ENCODE results near the gene TBCD.

The TBCD gene

DNA sequence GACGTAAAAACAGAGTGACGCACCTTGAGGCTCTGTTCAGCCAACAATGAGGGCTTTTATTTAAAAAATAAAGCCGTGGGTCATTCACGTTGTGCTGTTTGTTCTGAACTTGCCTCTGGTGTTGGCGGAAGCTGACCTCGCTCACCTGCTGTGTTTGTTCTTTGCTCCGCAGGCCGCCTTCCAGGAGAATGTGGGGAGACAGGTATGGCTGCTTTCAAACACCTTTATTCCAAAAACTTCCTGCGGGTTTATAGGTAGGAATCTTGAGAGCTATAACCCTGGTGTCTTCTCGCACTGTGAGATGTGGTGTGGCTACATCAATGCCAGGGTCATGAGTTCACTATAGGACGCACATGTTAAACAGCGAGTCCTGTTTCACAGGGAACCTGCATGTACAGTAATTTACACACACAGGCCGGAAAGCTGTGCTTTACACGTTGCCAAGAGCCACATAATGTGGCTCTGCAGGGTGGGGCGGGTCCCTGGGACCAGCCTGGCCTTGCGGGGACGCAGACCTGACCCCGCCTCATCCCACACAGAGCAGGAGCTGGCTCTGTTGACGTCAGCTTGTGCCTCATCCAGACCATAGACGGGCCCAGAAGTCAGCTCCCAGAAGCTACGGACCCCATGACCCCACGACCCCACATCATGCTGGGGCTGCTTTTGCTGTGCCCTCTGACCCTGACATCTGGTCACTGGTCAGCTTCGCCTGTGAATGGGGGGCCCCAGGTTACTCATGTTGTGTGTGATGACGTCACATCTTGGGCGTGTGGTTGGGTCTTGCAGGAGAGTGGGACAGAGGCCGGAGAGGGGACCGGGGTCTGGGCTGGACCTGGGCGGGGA is 137.9 kb downstream of the TBCD start:
- DNase-seq: no peak

DNA sequence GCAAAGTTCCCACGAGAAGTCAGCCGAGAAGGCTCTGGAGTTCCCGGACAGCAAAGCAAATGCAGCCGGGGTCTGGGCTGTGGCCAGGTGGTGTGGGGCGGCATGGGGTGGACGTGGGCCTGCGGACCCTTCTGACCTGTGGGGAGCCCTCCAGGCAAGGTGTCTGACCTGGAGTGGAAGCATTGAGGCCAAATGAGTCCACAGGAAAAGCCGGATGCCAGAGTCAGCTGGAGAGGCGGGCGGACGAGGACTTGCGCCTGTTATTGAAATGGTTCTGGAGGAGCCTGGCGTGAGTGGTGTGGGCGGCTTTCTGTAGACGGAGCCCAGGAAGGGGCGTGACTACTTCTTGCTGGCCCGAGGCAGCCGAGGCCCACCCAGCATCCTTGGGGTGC is 138.5 kb downstream of the TBCD start:
- DNase-seq: no peak

DNA sequence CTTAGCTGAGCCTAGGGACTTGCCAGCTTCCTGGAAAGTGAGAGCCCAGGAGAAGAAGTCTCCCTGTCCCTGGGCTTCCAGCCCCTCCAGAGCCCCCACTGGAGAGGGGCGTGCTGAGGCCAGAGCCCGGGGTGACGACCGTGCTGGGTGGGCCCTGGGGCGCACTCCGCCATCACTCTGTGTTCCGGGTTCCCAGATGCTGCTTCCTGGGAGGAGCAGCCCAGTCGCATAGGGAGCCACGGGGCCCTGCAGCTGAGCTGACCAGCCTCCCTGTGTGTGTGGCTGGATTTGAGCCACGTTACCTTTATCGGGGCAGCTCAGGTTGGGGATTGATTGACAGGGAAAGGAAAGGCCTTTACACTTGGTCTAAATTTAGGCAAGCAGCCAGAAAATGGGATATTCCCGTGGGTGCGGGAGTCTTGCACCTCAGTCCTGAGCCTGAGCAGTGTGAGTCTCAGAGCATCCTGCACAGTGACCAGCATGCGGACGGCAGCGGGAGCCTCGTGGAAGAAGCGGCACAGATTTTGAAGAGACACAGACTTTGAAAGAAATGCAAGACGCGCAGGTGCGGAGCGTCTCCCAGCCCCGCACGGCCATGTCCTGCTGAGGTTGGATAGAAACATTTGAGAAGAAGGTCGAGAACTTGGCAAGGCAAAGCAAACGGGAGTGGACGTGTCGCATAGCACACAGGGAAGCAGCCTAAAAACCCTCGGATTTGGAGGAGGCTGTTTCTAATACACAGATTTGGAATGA is 139.2 kb downstream of the TBCD start:
- DNase-seq: no peak

DNA sequence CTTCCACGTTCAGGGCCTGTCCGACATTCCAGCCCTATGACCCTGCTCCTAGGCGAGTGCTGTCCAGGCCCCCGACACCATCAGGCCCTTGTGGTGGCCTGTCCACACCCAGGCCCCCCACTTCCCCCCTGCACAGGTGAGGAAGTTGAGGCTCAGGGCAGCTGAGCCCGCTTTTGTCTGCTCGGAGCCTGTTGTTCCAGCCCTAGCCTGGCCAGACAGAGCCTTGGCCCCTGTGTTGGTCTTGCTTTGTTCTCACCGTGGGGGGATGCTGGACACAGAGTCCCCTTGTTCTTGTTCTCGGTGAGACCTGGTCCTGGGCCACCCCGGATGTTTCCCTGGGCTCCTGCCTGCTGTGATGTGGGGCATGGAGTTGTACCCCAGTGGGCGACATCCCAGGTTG is 140.0 kb downstream of the TBCD start:
- no peak for DNase-seq

DNA sequence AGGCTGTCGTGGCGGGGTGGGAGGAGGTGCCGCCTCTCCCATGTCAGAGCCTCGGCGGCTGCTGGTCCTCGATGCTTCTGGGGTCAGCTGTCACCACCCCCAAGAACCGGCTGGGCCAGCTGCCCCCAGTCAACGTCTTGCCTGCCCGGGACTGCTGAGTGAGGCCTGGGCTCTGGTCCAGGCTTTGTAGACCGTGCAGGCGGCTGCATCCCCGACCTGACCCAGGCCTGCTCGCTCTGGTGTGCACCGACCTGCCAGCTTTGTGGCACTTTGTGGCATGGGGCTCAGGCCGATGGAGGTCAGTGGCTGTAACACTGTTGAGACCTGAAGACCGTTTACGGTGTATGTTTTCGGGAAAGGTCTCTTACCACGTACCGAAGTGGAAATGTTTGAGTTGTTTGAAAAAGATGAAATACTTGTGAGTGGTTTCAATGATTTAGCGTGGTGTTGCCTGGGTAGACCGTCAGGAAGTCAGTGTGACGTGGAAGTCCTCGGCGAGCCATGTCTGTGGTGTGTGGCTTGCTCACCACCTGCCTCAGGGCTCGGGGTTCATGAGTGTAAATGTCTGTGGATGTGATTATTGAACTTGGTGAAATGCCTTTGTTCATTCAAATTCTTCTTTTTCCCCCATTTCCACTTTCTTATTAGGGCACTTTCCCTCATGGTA is 141.2 kb downstream of the TBCD start:
- no peak for DNase-seq

DNA sequence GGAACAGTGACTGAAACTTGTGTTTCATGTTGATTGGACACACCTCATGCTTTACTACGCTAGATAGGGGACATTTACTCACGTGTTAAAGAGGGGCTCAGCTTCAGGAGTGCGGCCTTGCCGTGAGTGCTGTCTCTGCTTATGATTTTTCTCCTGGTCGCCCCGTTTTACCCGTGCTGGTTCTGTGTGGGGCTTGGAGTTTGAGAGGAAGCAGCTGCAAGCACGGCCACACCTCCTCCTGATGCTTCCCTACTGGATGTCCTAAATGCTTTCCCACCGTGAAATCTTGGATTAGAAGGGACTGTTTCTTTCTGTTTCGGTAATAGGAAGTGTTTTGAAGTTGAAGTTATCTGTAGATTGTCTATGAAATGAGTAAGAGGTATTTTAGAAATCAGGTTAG is 141.9 kb downstream of the TBCD start:
- DNase-seq: no peak

DNA sequence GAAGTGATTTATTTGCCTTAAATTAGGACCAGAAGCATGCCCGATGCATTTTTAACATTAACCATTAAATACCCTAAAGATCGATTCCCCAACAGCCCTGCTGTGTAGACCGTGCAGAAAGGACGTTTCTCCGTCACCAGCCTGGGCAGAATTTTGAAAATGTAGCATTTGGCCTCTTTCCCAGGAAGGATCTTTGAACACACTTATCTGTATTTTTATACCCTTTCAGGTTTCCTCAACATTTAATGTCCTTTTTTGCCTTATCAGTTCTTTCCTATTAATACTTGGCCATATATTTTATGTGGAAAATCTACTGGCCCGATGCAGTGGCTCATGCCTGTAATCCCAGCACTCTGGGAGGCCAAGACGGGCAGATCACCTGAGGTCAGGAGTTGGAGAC is 142.5 kb downstream of the TBCD start:
- no peak for DNase-seq

DNA sequence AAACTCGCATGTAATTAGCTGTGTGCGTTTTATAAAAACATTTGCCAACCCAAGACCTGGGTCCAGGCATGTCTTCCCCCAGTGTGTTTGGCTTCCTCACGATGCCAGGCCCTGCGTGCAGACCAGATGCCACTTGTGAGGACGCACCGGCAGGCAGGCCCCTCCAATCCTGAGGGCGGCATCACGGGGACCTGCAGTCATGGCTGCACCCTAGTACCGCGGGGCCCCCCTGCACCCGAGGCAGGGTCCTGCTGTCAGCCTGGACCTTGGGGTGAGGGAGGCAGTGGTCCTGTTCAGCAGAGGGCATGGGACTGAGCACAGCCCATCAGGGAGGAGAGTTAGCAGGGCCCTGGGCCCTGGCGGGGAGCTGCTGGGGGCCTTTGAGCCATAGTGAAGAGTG is 143.2 kb downstream of the TBCD start:
- no peak for DNase-seq

DNA sequence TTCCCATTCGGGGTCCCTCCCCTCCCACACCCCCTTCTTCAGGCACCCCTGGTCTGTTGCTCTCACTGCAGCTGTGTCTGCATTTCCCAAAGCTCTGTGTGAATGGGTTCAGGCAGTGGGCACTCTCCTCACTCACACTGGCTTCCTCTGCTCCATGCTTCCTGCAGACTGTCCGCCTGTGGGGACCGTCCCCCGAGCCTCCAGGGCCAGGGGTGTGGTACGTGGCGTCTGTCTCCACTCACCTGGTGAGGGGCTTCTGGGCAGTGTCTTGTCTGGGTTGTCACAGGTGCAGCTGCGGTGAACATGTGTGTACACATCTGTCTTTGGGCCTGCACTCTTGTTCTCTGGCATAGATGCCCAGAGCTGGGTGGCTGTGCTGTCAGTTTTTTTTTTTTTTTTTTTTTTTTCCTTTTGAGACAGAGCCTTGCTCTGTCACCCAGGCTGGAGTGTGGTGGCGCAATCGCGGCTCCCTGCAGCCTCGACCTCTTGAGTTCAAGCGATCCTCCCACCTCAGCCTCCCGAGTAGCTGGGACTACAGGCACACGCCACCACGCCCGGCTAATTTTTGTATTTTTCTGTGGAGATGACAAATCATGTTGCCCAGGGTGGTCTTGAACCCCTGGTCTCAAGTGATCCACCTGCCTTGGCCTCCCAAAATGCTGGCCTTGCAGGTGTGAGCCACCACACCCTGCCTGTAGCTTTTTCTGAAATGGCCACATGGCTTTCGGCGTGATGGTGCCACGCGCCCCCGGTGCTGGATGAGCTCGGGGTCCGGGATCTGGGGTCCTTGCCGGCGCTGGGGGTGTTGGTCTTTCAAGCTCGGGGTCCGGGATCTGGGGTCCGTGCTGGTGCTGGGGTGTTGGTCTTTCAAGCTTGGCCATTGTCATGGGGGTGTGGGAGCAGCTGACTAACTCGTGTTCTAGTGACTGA is 144.5 kb downstream of the TBCD start:
- DNase-seq: no peak

DNA sequence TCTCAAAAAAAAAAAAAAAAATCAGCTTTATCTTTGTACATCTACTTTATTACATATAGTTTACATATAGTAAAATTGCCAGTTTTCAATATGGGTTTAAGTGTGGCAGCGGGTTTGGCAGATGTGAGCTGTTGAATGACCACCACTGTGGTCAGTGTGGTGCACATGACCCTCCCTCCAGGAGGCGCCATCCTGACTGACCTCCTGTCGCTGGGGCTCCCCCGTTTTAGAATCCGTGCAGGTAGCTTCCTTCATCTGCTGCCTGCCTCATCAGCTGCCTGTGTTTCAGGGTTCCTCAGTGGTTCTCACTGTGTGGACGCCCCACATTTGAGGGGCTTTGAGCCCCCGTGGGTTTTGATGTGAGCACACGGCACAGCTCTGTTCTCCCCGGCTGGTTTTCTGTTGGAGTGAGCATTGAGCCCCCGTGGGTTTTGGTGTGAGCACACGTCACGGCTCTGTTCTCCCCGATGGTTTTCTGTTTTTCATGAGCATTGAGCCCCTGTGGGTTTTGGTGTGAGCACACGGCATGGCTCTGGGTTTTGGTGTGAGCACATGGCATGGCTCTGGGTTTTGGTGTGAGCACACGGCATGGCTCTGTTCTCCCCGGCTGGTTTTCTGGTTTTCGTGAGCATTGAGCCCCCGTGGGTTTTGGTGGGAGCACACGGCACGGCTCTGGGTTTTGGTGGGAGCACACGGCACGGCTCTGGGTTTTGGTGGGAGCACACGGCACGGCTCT is 145.8 kb downstream of the TBCD start:
- no peak for DNase-seq

DNA sequence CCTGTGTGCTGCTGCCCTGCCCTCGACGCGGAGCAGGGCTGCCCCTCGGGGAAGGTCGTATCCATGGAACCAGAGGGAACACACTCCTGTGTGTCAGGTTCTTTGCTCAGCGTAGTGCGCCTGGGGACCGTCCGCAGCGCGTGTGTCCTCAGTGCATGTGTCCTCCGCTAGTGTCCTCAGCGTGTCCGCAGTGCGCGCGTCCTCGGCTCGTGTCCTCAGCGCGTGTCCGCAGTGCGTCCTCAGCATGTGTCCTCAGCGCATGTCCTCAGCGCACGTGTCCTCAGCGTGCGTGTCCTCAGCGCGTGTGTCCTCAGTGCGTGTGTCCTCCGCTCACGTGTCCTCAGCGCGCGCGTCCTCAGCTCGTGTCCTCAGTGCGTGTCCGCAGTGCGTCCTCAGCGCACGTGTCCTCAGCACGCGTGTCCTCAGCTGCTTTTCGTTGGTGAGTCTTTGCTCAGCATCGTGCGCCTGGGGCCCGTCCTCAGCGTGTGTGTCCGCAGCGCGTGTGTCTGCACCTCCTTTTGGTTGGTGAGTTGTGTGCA is 147.2 kb downstream of the TBCD start:
- no peak for DNase-seq

DNA sequence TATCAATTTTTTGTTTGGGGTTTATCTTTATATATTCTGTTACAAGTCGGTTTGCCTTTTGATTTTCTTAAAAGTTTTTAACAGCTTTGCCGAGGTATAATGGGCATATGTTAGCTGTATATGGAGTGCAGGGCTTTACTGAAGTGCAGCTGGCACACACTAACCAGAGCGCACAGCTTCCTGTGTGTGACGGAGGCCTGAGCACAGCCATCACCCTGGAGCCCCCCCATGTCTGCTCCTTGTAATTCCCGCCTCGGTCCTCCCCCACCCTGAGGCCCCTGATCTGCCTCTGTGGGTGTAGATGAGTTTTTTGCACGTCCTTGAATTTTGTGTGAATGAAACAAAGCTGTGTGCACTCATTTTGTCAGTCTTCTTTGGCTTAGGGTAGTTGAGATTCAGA is 148.1 kb downstream of the TBCD start:
- no peak for DNase-seq

DNA sequence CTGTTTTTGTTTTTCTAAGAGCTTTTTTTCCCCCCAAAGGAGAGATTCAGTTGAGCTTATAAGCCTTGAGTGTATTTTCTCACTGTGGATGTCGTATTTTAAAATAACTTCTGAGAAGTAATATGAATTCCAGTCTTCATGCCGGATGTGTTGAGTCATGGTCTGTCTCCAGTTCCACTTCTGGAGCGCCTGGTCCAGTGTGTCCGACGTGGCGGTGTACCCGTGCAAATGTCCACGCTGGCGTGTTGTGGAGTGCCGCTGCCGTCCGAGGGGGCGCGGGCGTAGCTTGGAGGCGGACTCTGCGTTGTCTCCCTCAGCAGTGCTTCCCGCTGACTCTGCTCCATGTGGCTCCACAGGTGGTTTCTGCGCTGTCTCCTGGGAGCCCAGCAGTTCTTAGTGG is 148.9 kb downstream of the TBCD start:
- no peak for DNase-seq

DNA sequence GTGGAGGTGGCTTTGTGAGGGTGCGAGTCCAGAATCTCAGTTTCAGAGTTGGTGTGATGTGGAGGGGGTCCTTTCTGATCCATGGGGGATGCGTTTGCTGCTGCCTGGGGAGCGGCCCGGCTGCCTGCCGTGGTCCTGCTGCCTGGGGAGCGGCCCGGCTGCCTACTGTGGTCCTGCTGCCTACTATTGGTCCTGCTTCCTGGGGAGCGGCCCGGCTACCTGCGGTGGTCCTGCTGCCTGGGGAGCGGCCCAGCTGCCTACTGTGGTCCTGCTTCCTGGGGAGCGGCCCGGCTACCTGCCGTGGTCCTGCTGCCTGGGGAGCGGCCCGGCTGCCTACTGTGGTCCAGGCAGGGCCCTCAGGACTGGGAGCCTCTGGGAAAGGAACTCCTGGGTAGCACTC is 149.5 kb downstream of the TBCD start:
- no peak for DNase-seq

DNA sequence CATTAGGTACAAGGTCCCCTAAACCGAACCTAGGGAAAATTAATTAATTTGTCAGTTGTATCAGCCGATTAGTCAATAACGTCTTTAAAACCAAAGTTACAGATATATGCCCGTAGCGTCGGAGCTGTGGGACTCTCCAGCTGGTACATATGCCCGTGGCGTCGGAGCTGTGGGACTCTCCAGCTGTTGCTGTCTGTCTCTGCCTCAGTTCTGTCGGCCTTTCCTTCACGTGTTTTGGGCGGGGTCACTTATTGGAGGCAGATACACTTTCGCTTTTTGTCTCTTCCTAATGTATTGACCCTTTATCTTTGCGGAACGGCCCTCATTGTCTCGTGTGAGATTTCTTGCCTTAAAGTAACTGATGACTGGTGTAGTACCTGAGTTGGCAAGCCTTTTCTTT is 150.0 kb downstream of the TBCD start:
- no peak for DNase-seq

DNA sequence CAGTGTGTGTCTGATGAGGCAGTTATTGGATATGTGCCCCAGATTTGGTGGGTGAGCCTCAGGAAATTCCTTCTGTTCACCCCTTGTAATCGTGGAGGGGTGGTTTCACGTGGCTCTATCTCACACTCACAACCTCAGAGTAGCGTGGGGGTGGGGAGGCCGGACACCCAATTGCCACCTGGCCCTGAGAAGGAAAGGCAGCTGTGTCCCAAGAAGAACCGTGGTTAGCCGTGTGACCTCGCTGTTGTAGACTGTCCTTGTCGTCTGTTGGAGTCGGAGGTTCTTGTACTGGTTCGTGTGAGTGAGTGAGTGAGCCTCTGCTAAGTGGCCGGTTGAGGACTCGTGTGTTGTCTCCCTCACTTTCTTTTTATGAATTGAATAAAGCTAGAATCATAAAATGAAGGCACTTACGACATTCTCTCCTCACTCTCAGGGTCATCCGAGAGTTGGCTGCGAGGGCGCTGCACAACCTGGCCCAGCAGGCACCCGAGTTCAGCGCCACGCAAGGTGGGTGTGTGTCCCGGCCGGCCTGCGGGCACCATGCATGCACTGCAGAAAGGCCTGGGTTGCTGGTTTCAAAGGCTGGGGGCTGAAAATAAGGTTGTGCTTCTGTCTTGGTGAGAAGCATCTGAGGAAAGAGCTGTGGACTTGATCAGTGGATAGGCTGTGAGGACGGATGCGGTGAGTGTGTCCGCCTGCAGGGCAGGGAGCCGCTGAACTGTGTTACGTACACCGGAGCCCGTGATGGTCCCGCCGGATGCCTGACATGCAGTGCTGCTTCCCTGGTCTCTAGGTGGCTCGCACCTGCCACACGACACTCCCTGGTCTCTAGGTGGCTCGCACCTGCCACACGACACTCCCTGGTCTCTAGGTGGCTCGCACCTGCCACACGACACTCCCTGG is 151.4 kb downstream of the TBCD start:
- no peak for DNase-seq

DNA sequence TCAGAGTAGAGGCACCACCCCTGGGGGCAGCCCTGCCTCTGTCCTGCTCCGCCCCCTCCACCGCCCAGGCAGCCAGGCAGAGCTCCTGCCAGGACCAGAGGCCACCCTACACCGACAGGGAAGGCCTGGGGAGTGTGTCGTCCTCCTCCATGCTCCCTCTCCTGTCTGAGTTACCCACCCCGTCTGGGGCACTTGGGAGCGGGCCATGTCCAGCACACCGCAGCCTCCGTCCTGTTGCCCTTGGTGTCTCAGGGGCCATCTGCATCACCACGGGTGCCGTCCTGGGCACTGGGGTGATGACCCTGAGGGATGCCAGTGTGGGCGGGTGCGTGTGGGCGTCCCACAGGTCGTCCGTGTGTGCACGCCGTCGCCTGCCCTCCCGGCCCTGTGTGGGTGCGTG is 153.3 kb downstream of the TBCD start:
- no peak for DNase-seq

DNA sequence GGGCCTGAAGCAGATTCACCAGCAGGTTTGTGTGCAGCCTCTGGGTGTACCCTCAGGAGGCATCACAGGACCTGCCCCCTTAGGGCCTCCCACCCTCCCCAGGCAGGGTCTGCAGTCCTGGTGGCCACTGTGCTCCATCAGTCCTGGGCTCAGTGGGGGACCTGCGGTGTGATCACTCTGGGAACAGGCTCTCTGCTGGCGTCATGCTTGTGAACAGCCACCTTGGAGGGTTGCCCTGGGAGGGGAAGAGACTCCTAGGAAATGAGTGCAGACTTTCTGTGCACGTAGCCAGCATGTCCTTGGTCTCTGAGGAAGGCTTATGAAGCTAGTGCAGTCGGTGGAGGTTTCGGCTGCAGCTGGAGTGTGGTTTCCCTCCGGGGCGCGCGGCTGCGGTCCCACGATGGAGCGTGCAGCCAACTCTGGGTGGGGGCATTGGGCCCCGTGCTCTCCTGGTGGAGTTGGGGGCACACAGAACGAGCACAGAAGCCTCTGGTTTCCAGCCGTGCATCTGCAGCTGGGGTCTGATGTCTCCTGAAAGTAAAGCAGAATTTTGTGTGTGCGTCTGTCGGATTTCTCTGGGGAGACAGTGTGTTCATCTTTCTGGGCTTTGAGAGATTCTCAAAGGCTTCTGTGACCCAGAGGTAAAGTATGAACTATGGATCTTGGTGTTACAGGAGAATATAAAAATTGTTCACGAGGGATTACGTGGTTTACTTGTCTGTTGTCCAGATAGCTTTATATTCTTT is 156.1 kb downstream of the TBCD start:
- DNase-seq: no peak

DNA sequence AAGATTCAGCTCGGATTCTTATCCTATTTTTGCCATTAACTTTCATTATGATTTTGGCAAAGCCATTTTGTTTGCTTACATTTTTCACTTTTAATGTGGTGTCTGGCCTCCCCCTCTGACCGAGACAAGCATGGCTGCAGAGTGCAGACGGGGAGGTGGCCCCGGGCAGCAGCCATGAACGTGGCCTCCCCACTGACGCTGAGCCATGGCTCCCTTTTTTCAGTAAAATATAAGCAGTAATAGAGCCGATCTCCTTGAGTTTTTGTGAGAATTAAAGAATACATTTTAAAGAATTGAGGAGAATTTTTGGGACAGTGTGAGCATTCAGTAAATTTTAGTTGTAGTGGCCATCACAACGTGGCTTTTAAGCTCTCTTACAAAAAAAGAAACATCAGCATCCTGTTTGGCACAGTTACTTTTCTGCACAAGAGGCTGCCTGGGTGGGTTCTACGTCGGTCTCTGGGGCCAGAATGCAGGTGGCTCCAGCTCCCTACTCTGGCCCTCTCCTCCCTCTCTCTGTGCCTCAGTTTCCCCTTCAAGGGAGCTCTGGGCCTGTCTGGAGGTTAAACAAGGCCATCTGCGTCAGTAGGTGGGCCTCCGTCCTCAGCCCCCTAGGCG is 156.8 kb downstream of the TBCD start:
- no peak for DNase-seq
